ENCODE data around the gene KLHL6.
A peak's percentile ranks its signal among the peaks of the same experiment; 100 is the strongest.
"Not testable (repeated sequence)": the region's sequence is repeated elsewhere in the genome, so short reads cannot be mapped to it uniquely, and the experiment has no call there.

KLHL6 gene

GRCh38 chr3:183527428-183528379, 27.8 kb downstream of the KLHL6 start:
- no peak for TF ChIP-seq CTCF (IDR thresholded peaks at IDR 0.05; ENCODE audit: unreplicated experiment in 3 of 3)
- no peaks in the 10 kb centered on the region for H3K36me3 Mint-ChIP-seq (ENCODE audit: low read depth)
- no peak overlapping the region for H3K27ac Mint-ChIP-seq
- H3K27me3 Mint-ChIP-seq (ENCODE audit: low read depth): no peaks in the 10 kb centered on the region
- H3K4me3 Mint-ChIP-seq: no peak overlapping the region
- no peaks in the 10 kb centered on the region for H3K4me1 Mint-ChIP-seq
- no peaks in the 10 kb centered on the region for H3K9me3 Mint-ChIP-seq

GRCh38 chr3:183526838-183527427, 28.6 kb downstream of the KLHL6 start:
- no peaks in the 10 kb centered on the region for H3K36me3 Mint-ChIP-seq (ENCODE audit: low read depth)
- H3K9me3 Mint-ChIP-seq: no peaks in the 10 kb centered on the region
- H3K27me3 Mint-ChIP-seq (ENCODE audit: low read depth): no peaks in the 10 kb centered on the region
- no peak for TF ChIP-seq CTCF (IDR thresholded peaks at IDR 0.05; ENCODE audit: unreplicated experiment in 3 of 3)
- no peak overlapping the region for H3K27ac Mint-ChIP-seq
- H3K4me3 Mint-ChIP-seq: no peak overlapping the region
- H3K4me1 Mint-ChIP-seq: no peaks in the 10 kb centered on the region

GRCh38 chr3:183524476-183524875, 31.0 kb downstream of the KLHL6 start:
- TF ChIP-seq CTCF (IDR thresholded peaks at IDR 0.05; ENCODE audit: unreplicated experiment in 3 of 3): no peak
- H3K4me3 Mint-ChIP-seq: no peak overlapping the region
- H3K27me3 Mint-ChIP-seq (ENCODE audit: low read depth): peaks cover 3% of the 10 kb centered on the region
- no peaks in the 10 kb centered on the region for H3K36me3 Mint-ChIP-seq (ENCODE audit: low read depth)
- H3K4me1 Mint-ChIP-seq: peaks cover 9% of the 10 kb centered on the region
- no peaks in the 10 kb centered on the region for H3K9me3 Mint-ChIP-seq
- H3K27ac Mint-ChIP-seq: no peak overlapping the region

- H3K4me3 Mint-ChIP-seq; H3K4me1 Mint-ChIP-seq; H3K36me3 Mint-ChIP-seq (ENCODE audit: low read depth); H3K9me3 Mint-ChIP-seq: not testable (repeated sequence)
- Mint-ChIP-seq H3K27me3 (ENCODE audit: low read depth) (peaks cover 13% of the 10 kb centered on the region), H3K27ac (peak overlapping the region in 2 of 3 experiments; percentile 41 to 68)
These were observed 34.6 kb downstream of the KLHL6 start for GRCh38 chr3:183520741-183521556.

- Mint-ChIP-seq H3K27me3 (ENCODE audit: low read depth) (peaks cover 13% of the 10 kb centered on the region), H3K27ac (peak overlapping the region in 2 of 3 experiments; percentile 37 to 68)
- not testable (repeated sequence) for H3K9me3 Mint-ChIP-seq; H3K4me3 Mint-ChIP-seq; H3K36me3 Mint-ChIP-seq (ENCODE audit: low read depth); H3K4me1 Mint-ChIP-seq
These were observed 35.2 kb downstream of the KLHL6 start for GRCh38 chr3:183520295-183520694.

- Mint-ChIP-seq H3K36me3 (ENCODE audit: low read depth) (no peaks in the 10 kb centered on the region), H3K9me3 (no peaks in the 10 kb centered on the region), H3K27ac (peak overlapping the region in 1 of 3 experiments; percentile 37), H3K27me3 (ENCODE audit: low read depth) (peaks cover 13% of the 10 kb centered on the region), H3K4me1 (peaks cover 9% of the 10 kb centered on the region), H3K4me3 (no peak overlapping the region)
- TF ChIP-seq CTCF (IDR thresholded peaks at IDR 0.05; ENCODE audit: unreplicated experiment in 3 of 3): no peak
These were observed 35.6 kb downstream of the KLHL6 start for GRCh38 chr3:183519891-183520290.
